Erythroblast (primary cell): ENCODE data around the gene ZNF277.

Source experiments
- GATA1 ChIP-seq: IDR thresholded peaks from 2 replicates; pipeline ENCODE4 v1.6.1; 2011; ENCODE audit warnings: low read depth, mild to moderate bottlenecking, control low read depth, low read length, moderate library complexity
- POLR2A ChIP-seq: IDR thresholded peaks from 2 replicates; pipeline ENCODE4 v1.6.1; 2011; ENCODE audit warnings: mild to moderate bottlenecking, low read length

DNA sequence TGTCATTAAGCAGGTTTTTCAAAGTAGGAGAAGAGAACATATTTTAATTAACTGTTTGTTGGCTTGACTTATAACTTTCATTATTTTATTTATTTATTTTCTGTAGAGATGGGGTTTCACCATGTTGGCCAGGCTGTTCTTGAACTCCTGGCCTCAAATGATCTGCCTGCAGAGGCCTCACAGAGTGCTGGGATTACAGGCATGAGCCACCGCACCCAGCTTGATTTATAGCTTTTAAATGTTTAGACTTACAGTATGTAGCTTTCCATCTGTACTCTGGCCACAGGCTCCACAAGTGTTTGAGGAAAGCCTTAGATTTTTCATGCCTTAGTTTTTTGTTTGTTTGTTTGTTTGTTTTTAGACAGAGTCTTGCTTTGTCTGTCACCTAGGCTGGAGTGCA, 171.1 kb downstream of the ZNF277 start:
- TF ChIP-seq POLR2A: no peak
- TF ChIP-seq GATA1: no peak
